ENCODE results near the gene PNKD. TPM values are rescaled to one million over a fixed set of nuclear protein-coding genes. Genes with fewer than 3 reads are reported as not detected.
A peak's percentile ranks its signal among the peaks of the same experiment; 100 is the strongest.

The PNKD gene
- total RNA-seq, 4 donors from 2014 or later = 40.3 to 74.1 (median 56.5) TPM

DNA sequence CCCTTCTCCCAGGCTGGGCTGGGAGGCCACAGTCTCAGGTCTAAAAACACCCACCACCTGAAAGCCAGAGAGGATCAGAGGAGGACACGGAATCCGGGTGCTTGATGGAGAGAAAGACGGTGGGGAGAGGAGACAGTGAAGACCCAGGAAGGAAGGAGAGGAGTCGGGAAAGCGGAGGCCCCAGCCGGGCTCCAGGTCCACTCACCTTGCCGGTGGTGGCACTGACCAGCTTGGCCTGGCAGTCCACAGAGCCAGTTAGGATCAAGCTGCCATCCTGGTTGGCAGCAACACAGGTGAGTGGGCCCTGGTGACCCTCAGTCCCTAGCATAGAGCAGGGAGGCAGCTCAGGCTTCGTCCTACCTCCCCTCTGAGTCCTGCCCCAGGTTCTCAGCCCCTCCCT, 4.7 kb upstream of the PNKD start:
- Histone ChIP-seq H3K9me3 (no peaks in the 10 kb centered on the region), H3K4me1 (peaks cover 44 to 64% (median 54%) of the 10 kb centered on the region in 4 donors), H3K4me3 (no peak overlapping the region), H3K27ac (replicated peaks in 1 of 4) (no peak overlapping the region), H3K36me3 (peaks cover 24 to 61% (median 54%) of the 10 kb centered on the region in 4 donors), H3K27me3 (no peaks in the 10 kb centered on the region)
- 93% methylated on average over 8 of the region's 8 CpGs for WGBS
- TF ChIP-seq POLR2A (IDR thresholded peaks at IDR 0.05; ENCODE audit: low read depth) = no peak
- intact Hi-C loops (cut with DNase I) = no loop called here
- no peak for DNase-seq (ENCODE audit: extremely low spot score)

DNA sequence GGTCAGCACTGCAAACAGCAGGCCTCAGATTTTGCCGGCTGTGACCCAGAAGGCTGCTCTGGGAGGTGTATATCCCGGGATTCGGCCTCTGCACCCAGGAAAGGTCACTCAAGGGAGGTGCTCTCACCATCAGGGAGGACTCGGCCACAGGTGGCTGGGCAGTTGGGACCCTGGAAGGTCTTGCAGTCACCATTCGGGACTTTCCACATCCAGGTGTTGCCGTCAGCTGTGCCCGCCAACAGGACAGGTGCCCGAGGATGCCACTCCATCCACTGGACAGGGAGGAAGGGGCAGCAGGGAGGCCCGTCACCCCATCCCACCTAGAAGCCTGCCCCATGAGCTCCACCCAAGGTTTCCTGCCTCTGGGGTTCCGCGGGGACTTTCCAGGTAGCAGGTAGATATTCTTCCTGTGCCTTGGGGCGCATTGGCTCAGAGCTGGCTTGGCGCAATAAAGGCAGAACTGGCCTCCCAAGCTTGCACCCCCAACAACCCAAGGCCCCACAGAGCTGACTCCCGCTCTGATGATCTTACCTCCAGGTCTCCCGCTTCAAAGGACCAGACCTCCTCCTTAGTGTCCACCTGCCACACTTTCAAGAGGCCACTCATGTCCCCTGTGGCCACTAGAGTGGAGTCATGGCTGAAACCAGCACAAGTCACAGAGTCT, 3.9 kb upstream of the PNKD start:
- Histone ChIP-seq H3K4me3 (no peak overlapping the region), H3K27ac (replicated peaks in 1 of 4) (no peak overlapping the region), H3K36me3 (peaks cover 24 to 61% (median 54%) of the 10 kb centered on the region in 4 donors), H3K9me3 (no peaks in the 10 kb centered on the region), H3K4me1 (peaks cover 44 to 64% (median 53%) of the 10 kb centered on the region in 4 donors), H3K27me3 (no peaks in the 10 kb centered on the region)
- intact Hi-C loops (cut with DNase I) = no loop called here
- DNase-seq (ENCODE audit: extremely low spot score) = no peak
- WGBS = 95% methylated on average over 9 of the region's 15 CpGs
- no peak for TF ChIP-seq POLR2AphosphoS5 (IDR thresholded peaks at IDR 0.05)
- no peak for TF ChIP-seq POLR2A (IDR thresholded peaks at IDR 0.05; ENCODE audit: low read depth)
- TF ChIP-seq, protein P1, sequence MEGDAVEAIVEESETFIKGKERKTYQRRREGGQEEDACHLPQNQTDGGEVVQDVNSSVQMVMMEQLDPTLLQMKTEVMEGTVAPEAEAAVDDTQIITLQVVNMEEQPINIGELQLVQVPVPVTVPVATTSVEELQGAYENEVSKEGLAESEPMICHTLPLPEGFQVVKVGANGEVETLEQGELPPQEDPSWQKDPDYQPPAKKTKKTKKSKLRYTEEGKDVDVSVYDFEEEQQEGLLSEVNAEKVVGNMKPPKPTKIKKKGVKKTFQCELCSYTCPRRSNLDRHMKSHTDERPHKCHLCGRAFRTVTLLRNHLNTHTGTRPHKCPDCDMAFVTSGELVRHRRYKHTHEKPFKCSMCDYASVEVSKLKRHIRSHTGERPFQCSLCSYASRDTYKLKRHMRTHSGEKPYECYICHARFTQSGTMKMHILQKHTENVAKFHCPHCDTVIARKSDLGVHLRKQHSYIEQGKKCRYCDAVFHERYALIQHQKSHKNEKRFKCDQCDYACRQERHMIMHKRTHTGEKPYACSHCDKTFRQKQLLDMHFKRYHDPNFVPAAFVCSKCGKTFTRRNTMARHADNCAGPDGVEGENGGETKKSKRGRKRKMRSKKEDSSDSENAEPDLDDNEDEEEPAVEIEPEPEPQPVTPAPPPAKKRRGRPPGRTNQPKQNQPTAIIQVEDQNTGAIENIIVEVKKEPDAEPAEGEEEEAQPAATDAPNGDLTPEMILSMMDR (IDR thresholded peaks at IDR 0.05) = no peak
- TF ChIP-seq EP300 (IDR thresholded peaks at IDR 0.05) = no peak

DNA sequence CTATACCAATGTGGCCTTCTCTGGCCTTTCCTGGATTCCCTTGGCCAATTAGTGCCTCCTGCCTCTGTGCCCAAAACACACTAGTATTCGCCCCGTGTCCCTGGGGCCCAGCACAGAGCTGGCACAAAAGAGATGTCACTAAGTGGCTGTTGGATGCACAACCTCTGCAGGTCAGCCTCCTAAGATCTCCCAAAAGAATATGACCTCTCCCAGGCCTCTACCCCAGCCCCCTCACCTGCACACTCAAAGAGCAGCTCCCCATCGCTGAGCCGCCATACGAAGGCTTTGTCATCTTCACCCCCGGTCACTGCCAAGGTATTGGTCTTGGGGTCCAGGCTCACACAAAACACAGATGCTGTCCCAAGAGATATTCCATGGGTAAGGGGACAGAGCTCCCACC, 3.1 kb upstream of the PNKD start:
- intact Hi-C loops (cut with DNase I) = no loop called here

DNA sequence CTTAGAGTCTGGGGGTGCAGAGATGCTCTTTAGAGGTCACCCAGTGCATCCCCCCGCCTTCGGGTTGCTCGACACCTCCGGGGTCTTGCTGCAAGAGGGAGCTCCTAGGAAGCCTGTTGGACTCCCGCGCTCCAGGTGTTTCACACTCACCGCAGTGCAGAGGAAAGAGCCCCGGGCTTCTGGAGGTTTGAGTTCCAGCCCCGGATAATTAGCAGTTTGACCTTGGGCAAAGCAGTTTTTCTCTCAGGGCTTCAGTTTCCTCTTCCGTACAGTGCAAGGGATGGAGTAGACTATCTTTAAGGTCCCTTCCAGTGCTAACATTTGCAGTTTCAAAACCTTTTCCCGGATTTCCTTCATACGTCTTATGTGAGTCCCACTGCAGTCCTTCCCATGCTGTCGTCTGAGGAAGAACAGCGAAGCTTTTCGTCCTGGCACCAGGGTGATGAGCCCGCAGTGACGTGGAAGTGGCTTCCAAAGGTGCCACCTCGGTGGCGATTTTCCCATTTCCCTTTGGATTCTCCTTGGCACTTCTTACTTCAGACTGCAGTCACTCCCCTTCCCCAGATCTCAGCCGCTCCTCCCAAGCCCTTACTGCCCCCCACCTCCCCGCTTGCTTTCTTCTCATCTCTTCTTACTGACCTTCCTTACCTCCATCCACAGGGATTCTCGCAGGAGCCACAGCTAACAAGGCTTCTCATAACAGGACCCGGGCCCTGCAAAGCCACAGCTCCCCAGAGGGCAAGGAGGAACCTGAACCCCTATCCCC, 585 bp downstream of the PNKD start:
- Histone ChIP-seq H3K9me3 (no peaks in the 10 kb centered on the region), H3K4me1 (peaks cover 47 to 80% (median 52%) of the 10 kb centered on the region in 4 donors), H3K36me3 (peaks cover 32 to 55% (median 47%) of the 10 kb centered on the region in 4 donors), H3K27me3 (no peaks in the 10 kb centered on the region), H3K4me3 (peak overlapping the region; percentile 86 to 94 (median 90)), H3K27ac (replicated peaks in 1 of 4) (peak overlapping the region; percentile 73 to 79 (median 76))
- TF ChIP-seq POLR2AphosphoS5 (IDR thresholded peaks at IDR 0.05) = peak in 1 of 2 donors; percentile 17
- TF ChIP-seq, protein P1 (IDR thresholded peaks at IDR 0.05) = no peak
- DNase-seq (ENCODE audit: extremely low spot score) = no peak
- 4% methylated on average over 21 of the region's 23 CpGs for WGBS
- intact Hi-C loops (cut with DNase I) = loop anchor here (5.0 kb wide), 1 partner anchor 126 kb away; the partner anchor contains the start of gene CTDSP1

More for the DNA sequence above, 3.1 kb upstream of the PNKD start:
- Histone ChIP-seq H3K4me1 (peaks cover 44 to 64% (median 53%) of the 10 kb centered on the region in 4 donors), H3K9me3 (no peaks in the 10 kb centered on the region), H3K4me3 (no peak overlapping the region), H3K36me3 (peaks cover 24 to 61% (median 54%) of the 10 kb centered on the region in 4 donors), H3K27ac (replicated peaks in 1 of 4) (no peak overlapping the region), H3K27me3 (no peaks in the 10 kb centered on the region)
- no peak for DNase-seq (ENCODE audit: extremely low spot score)
- WGBS = 98% methylated on average over 6 of the region's 6 CpGs
- TF ChIP-seq EP300 (IDR thresholded peaks at IDR 0.05) = no peak
- TF ChIP-seq, protein P1 (IDR thresholded peaks at IDR 0.05) = no peak
- no peak for TF ChIP-seq POLR2A (IDR thresholded peaks at IDR 0.05; ENCODE audit: low read depth)
- TF ChIP-seq POLR2AphosphoS5 (IDR thresholded peaks at IDR 0.05) = no peak

DNA sequence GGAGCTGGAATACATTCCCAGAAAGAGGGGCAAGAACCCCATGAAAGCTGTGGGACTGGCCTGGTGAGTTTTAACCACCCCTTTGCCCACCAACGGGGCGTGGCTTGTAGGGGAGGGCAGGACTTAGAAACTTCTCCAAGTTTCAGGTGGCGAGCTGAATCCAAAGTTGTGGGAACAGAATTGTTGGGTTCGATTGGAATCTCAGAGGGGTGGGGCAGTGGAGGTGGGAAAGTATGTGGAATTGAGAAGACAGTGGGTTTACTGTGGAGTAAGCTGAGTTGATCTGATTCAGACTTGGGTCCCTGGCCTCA, 1.1 kb downstream of the PNKD start:
- intact Hi-C loops (cut with DNase I) = loop anchor here (5.0 kb wide), 1 partner anchor 126 kb away; the partner anchor contains the start of gene CTDSP1
- DNase-seq (ENCODE audit: extremely low spot score) = no peak
- Histone ChIP-seq H3K4me3 (peak overlapping the region; percentile 86 to 94 (median 90)), H3K4me1 (peaks cover 47 to 80% (median 51%) of the 10 kb centered on the region in 4 donors), H3K9me3 (no peaks in the 10 kb centered on the region), H3K27me3 (no peaks in the 10 kb centered on the region), H3K36me3 (peaks cover 32 to 55% (median 47%) of the 10 kb centered on the region in 4 donors), H3K27ac (replicated peaks in 1 of 4) (peak overlapping the region; percentile 73 to 79 (median 76))
- WGBS = 67% methylated on average over 4 of the region's 4 CpGs
- TF ChIP-seq POLR2A (IDR thresholded peaks at IDR 0.05; ENCODE audit: low read depth) = no peak
- no peak for TF ChIP-seq POLR2AphosphoS5 (IDR thresholded peaks at IDR 0.05)
- TF ChIP-seq, protein P1 (IDR thresholded peaks at IDR 0.05) = no peak
- no peak for TF ChIP-seq EP300 (IDR thresholded peaks at IDR 0.05)

All from esophagus muscularis mucosa (tissue), 4 donors.